ENCODE data around the gene ABCA10.
"Not testable (repeated sequence)": the region's sequence is repeated elsewhere in the genome, so short reads cannot be mapped to it uniquely, and the experiment has no call there.

Gene ABCA10

GRCh38 chr17:69231521-69231920 lies 2.9 kb upstream of the ABCA10 start:
- DNase-seq (ENCODE audit: low spot score) = no peak

- DNase-seq (ENCODE audit: low spot score) = no peak
These were observed 2.3 kb upstream of the ABCA10 start for GRCh38 chr17:69230939-69231338.

GRCh38 chr17:69228018-69228417 lies 606 bp downstream of the ABCA10 start:
- no peak for DNase-seq (ENCODE audit: low spot score)

GRCh38 chr17:69227541-69227940 lies 1.1 kb downstream of the ABCA10 start:
- DNase-seq (ENCODE audit: low spot score) = no peak

- no peak for DNase-seq (ENCODE audit: low spot score)
These were observed 4.8 kb downstream of the ABCA10 start for GRCh38 chr17:69223809-69224208.

- DNase-seq (ENCODE audit: low spot score) = no peak
These were observed 5.8 kb downstream of the ABCA10 start for GRCh38 chr17:69222707-69223258.

GRCh38 chr17:69220098-69220497 lies 8.5 kb downstream of the ABCA10 start:
- DNase-seq (ENCODE audit: low spot score) = no peak

- DNase-seq (ENCODE audit: low spot score) = no peak
These were observed 9.6 kb downstream of the ABCA10 start for GRCh38 chr17:69218986-69219385.

- no peak for DNase-seq (ENCODE audit: low spot score)
These were observed 15.4 kb downstream of the ABCA10 start for GRCh38 chr17:69213059-69213813.

GRCh38 chr17:69208640-69209039 lies 20.0 kb downstream of the ABCA10 start:
- no peak for DNase-seq (ENCODE audit: low spot score)

- no peak for DNase-seq (ENCODE audit: low spot score)
These were observed 21.5 kb downstream of the ABCA10 start for GRCh38 chr17:69207151-69207550.

- DNase-seq (ENCODE audit: low spot score) = no peak
These were observed 30.4 kb downstream of the ABCA10 start for GRCh38 chr17:69198238-69198637.

- DNase-seq (ENCODE audit: low spot score) = not testable (repeated sequence)
These were observed 32.4 kb downstream of the ABCA10 start for GRCh38 chr17:69196105-69196653.

GRCh38 chr17:69192754-69193153 lies 35.9 kb downstream of the ABCA10 start:
- no peak for DNase-seq (ENCODE audit: low spot score)

GRCh38 chr17:69188796-69189195 lies 39.8 kb downstream of the ABCA10 start:
- no peak for DNase-seq (ENCODE audit: low spot score)

GRCh38 chr17:69188064-69188463 lies 40.6 kb downstream of the ABCA10 start:
- no peak for DNase-seq (ENCODE audit: low spot score)

- no peak for DNase-seq (ENCODE audit: low spot score)
These were observed 41.3 kb downstream of the ABCA10 start for GRCh38 chr17:69187294-69187693.

GRCh38 chr17:69179227-69179952 lies 49.2 kb downstream of the ABCA10 start:
- DNase-seq (ENCODE audit: low spot score) = no peak

- DNase-seq (ENCODE audit: low spot score) = no peak
These were observed 52.2 kb downstream of the ABCA10 start for GRCh38 chr17:69176457-69176795.

- no peak for DNase-seq (ENCODE audit: low spot score)
These were observed 52.8 kb downstream of the ABCA10 start for GRCh38 chr17:69175625-69176456.

- no peak for DNase-seq (ENCODE audit: low spot score)
These were observed 53.4 kb downstream of the ABCA10 start for GRCh38 chr17:69175262-69175624.

- no peak for DNase-seq (ENCODE audit: low spot score)
These were observed 55.5 kb downstream of the ABCA10 start for GRCh38 chr17:69173118-69173517.

Measured in SK-N-DZ (cell line).